Measurements from ENCODE around the gene PDLIM3. TPM values are rescaled to one million over a fixed set of nuclear protein-coding genes. Genes with fewer than 3 reads are reported as not detected.
A peak's percentile ranks its signal among the peaks of the same experiment; 100 is the strongest.
"Not testable (repeated sequence)": the region's sequence is repeated elsewhere in the genome, so short reads cannot be mapped to it uniquely, and the experiment has no call there.

Gene PDLIM3
- total RNA-seq, 1 donor from 2014 or later = 60.5 TPM

- DNase-seq (ENCODE audit: low read depth, low spot score) = no peak
Measured at GRCh38 chr4:185554365-185555126, 19.2 kb upstream of the PDLIM3 start.

DNA sequence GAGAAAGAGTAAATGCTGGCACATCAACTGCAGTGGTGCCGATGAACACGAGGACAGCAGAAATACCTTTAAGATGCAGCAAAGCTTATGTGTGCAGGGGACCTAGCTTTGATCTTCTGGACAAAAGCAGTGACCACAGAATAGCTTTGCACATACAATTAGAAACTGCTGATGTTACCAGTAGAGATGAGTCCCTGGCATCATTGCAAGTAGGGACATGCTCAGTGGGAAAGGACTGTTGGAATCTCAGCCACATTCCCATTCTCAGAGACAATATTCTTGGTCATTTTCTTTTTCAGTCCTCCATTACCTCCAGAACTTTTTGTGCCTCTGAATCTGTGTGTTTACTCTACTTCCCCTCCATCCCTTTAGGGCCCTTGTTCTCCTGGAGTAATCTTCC is 16.9 kb upstream of the PDLIM3 start:
- no peak for DNase-seq (ENCODE audit: low read depth, low spot score)

DNA sequence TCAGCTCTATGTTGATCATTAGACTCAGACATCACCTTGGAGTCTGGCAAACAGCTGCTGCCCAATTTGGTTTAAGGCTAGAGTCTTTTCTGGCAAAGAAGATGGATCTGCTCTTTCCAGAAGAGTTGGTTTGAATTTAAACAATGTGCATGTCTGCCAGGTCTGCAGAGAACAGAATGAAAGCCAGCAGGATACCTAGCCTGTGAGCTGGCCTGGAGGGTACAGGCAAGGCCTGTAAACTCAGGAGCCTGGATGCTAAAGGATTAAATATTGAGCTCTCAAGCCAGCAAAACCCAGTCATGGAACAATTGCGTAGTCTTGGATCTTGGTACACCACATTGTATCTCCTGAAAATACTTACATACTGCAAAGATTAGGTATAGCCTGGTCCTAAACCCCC is 15.6 kb upstream of the PDLIM3 start:
- DNase-seq (ENCODE audit: low read depth, low spot score) = no peak

DNA sequence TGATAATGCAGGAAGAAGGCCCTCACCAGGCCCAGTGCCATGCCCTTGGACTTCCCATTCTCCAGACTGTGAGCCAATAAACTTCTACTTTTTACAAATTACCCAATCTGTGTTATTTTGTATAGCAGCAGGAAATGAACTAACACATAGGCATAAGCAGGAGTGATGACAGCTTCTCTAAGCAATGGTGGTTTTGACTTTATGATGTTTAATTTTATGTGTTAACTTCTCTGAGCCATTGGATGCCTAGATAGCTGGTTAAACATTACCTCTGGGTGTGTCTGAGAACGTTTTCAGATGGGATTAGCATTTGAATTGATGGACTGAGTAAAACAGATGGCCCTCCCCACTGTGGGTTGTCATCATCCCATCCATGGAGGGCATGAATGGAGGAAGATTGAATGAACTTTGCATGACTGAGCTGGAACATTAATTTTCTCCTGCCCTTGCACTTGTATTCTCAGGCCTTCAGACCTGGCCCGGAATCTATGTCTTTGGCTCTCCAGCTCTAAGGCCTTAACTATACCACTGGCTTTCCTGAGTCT is 13.9 kb upstream of the PDLIM3 start:
- no peak for DNase-seq (ENCODE audit: low read depth, low spot score)

DNA sequence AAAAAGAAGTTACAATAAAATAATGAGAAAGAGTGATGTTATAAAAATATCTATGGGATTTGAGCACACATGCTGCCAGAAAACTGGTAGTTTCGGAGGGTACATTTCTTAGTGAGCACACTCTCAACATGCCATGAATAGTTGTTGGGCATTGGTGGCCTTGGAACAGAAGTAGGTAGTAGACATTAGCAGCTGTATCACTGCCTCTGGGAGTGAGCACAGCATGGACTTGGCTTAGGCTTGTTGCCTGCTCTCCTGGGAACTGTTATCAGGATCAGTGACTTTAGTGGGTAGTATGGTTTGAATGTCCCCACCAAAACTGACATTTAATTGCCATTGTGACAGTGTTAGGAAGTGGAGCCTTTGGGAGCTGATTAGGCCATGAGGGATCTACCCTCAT is 13.3 kb upstream of the PDLIM3 start:
- no peak for DNase-seq (ENCODE audit: low read depth, low spot score)

- no peak for DNase-seq (ENCODE audit: low read depth, low spot score)
Measured at GRCh38 chr4:185546335-185546734, 11.0 kb upstream of the PDLIM3 start.

GRCh38 chr4:185542626-185543315 is 7.5 kb upstream of the PDLIM3 start:
- no peak for DNase-seq (ENCODE audit: low read depth, low spot score)

GRCh38 chr4:185541251-185541727 is 6.0 kb upstream of the PDLIM3 start:
- peak; percentile 59 for DNase-seq (ENCODE audit: low read depth, low spot score)

GRCh38 chr4:185540487-185541120 is 5.3 kb upstream of the PDLIM3 start:
- DNase-seq (ENCODE audit: low read depth, low spot score) = no peak

DNA sequence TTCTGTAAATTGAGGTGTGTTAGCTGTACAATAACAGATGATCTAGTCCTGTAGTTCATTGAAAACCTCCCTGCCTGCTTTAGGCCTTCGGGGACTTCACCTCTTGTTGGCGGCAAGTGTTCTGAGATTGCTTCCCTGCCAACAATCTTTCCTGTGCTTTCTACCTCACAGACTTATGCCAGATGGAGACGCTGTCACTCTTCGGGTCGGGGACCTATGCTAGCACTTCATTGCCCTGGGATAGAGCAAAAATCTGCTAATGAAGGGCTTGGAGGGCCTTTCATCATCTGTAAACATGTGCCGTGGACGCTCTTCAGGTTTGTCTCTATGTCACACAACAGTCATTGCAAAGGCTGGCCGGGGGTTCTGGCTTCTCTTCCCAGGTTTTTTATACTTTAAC is 4.7 kb upstream of the PDLIM3 start:
- no peak for DNase-seq (ENCODE audit: low read depth, low spot score)

- no peak for DNase-seq (ENCODE audit: low read depth, low spot score)
Measured at GRCh38 chr4:185538806-185539205, 3.5 kb upstream of the PDLIM3 start.

GRCh38 chr4:185536411-185536709 is 1.1 kb upstream of the PDLIM3 start:
- DNase-seq (ENCODE audit: low read depth, low spot score) = no peak

- no peak for DNase-seq (ENCODE audit: low read depth, low spot score)
Measured at GRCh38 chr4:185535612-185536410, 504 bp upstream of the PDLIM3 start.

GRCh38 chr4:185534511-185534865 is 819 bp downstream of the PDLIM3 start:
- DNase-seq (ENCODE audit: low read depth, low spot score) = no peak

DNA sequence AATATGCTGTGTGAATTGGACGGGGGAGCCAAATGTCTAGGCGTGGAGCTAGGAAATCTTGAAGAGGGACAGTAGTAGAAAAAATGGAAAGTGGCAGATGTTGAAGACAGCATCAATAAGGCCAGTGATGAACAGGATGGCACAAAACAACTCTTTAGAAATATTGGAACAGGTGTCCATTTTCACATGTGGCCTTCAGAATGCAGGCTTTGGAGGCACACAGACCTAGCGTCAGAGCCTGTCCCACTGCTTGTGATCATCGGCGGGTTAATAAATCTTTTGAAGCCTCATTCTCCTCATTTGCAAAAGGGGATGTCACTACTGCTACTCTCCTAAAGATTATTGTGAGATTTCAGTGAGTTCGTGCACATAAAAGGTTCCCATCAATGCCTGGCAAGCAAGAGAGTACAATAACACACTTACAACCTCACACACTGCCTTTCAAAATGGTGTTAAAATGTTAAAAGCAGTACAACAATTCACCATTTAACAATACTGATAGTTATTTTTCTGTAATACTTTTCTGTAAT is 2.4 kb downstream of the PDLIM3 start:
- DNase-seq (ENCODE audit: low read depth, low spot score) = no peak

- no peak for DNase-seq (ENCODE audit: low read depth, low spot score)
Measured at GRCh38 chr4:185532293-185532692, 3.0 kb downstream of the PDLIM3 start.

- DNase-seq (ENCODE audit: low read depth, low spot score) = not testable (repeated sequence)
Measured at GRCh38 chr4:185531654-185532053, 3.7 kb downstream of the PDLIM3 start.

DNA sequence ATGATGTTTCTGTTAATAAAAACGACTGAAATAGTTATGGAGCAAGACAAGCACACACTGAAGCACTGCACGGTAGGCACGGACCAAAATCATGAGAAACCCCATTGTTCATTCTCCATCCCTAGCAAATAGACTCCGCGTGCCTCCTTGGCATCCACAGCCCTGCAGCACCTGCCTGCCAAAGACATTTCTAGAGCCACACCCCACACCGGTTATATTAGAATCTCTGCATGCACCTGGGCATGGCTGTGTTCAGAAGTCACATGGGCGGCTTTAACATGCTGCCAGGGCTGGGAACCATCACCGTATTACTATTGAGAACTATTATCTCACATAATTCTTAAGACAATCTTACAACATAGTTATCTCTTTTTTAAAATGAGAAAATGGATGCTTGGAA is 5.9 kb downstream of the PDLIM3 start:
- DNase-seq (ENCODE audit: low read depth, low spot score) = no peak

DNA sequence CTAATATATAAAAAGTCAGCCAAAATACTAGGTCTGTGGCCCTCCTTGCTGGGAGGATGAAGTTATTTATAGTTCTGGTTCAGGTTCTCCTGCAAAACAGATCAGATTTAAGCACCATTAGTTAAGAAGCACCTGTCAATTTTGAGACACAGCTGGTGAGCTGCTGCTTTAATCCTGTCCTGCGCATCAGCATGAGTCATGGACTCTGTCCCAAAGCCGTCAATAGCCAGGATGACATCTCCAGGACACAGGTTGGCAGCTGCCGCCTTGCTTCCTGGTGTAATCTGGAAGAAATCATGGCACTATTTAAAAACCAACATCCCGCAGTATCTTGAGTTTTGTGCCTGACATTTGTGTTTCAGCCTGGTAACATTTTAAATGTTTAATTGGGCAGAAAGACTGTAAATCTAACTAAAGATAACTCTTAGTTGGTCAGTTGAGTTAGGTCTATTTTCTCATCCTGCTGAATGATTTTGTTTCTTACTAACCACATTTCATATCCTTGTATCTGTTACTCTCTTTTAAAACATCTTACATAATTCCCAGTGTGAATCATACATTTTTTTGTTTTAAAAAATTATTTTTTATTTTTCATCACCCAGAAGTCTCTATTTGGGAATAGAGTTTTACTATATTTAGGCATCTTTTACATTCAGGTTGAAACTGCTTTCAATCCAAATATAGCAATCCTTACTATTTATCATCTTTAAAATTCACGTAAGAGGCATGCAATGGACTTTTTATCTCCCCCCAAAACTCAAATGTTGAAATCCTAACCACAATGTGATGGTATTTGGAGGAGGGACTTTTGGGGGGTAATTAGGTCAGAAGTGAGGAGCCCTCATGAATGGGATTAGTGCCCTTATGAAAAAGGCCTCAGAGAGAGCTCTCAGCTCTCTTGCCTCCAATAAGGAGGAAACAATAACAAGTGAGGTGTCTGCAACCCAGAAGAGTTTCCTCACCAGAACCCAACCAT is 10.1 kb downstream of the PDLIM3 start:
- no peak for DNase-seq (ENCODE audit: low read depth, low spot score)

DNA sequence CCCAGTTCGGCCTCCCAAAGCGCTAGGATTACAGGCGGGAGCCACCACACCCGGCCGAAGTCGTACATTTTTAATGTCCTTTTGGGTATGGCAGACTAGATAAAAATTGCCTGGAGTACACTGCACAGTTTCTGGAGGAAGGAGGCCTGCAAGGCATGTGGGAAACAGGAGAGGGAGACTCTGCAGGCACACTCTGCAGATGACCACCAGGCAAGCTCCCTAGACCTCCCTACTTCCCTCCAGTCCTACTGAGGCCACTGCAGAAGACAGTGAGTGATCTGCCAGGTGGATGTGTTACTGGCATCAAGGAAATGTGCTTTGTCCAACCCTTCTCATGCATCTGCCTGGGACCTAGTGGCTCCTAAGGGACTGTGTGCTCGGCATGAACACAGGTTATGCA is 11.4 kb downstream of the PDLIM3 start:
- DNase-seq (ENCODE audit: low read depth, low spot score) = no peak

Measured in pulmonary artery endothelial cell (primary cell).